OCI-LY1 (cell line): ENCODE results near the gene PDE1A.

Source experiments
- H2AFZ ChIP-seq: fragments of 200-600 bp; sonication (generic), shearing (Covaris generic); 2 replicates; pipeline ENCODE4 v1.6.0; 2014; ENCODE audit warnings: antibody characterized with exemption, mild to moderate bottlenecking, low read length
- H3F3A ChIP-seq: fragments of 200-600 bp; sonication (generic), shearing (Covaris generic); 2 replicates; pipeline ENCODE4 v1.6.0; 2014; ENCODE audit warnings: mild to moderate bottlenecking, antibody characterized with exemption, low read length, moderate library complexity; ENCODE audit not compliant: insufficient read depth
- H3K27ac ChIP-seq: fragments of 200-600 bp; sonication (generic); 2 replicates; pipeline ENCODE4 v1.5.1; 2014; ENCODE audit warnings: low read length, mixed run types, mild to moderate bottlenecking, low read depth; ENCODE audit not compliant: poor library complexity, severe bottlenecking
- H3K27me3 ChIP-seq: fragments of 200-600 bp; sonication (generic); 2 replicates; pipeline ENCODE4 v1.6.0; 2014; ENCODE audit warnings: antibody characterized with exemption, mild to moderate bottlenecking, low read length, moderate library complexity; ENCODE audit not compliant: insufficient read depth
- H3K36me3 ChIP-seq: fragments of 200-600 bp; sonication (generic); 2 replicates; pipeline ENCODE4 v1.6.1; 2014; ENCODE audit warnings: mild to moderate bottlenecking, antibody characterized with exemption, low read length, moderate library complexity, mixed read lengths; ENCODE audit not compliant: insufficient read depth
- H3K4me1 ChIP-seq: fragments of 200-600 bp; sonication (generic); 2 replicates; pipeline ENCODE4 v1.5.1; 2014; ENCODE audit warnings: mild to moderate bottlenecking, low read length, moderate library complexity; ENCODE audit not compliant: insufficient read depth, severe bottlenecking
- H3K4me2 ChIP-seq: fragments of 200-600 bp; sonication (generic), shearing (Covaris generic); 2 replicates; pipeline ENCODE4 v1.6.1; 2014; ENCODE audit warnings: low read length
- H3K4me3 ChIP-seq: fragments of 200-600 bp; sonication (generic); 2 replicates; pipeline ENCODE4 v1.5.1; 2014; ENCODE audit warnings: low read length, low read depth, mild to moderate bottlenecking, mixed read lengths; ENCODE audit not compliant: poor library complexity, severe bottlenecking
- H3K79me2 ChIP-seq: fragments of 200-600 bp; shearing (Covaris generic); 2 replicates; pipeline ENCODE4 v1.6.1; 2016; ENCODE audit warnings: mixed run types, low read length, mixed read lengths; ENCODE audit not compliant: insufficient read depth
- H3K9ac ChIP-seq: fragments of 200-600 bp; sonication (generic), shearing (Covaris generic); 2 replicates; pipeline ENCODE4 v1.6.1; 2014; ENCODE audit warnings: mild to moderate bottlenecking, low read length, mixed read lengths
- H3K9me2 ChIP-seq: fragments of 200-600 bp; sonication (generic), shearing (Covaris generic); 2 replicates; pipeline ENCODE4 v1.6.1; 2014; ENCODE audit warnings: low read depth, mild to moderate bottlenecking, low read length, mixed read lengths
- H3K9me3 ChIP-seq: fragments of 200-600 bp; shearing (Covaris generic); 2 replicates; pipeline ENCODE4 v1.6.1; 2014; ENCODE audit warnings: low read length, mixed read lengths
- H4K20me1 ChIP-seq: fragments of 200-600 bp; sonication (generic), shearing (Covaris generic); 2 replicates; pipeline ENCODE4 v1.6.0; 2016; ENCODE audit warnings: mild to moderate bottlenecking, low read length; ENCODE audit not compliant: insufficient read depth
- CTCF ChIP-seq: fragments of 200-600 bp; sonication (generic), shearing (Covaris generic); IDR thresholded peaks from 2 replicates; pipeline ENCODE4 v1.5.1; 2017; ENCODE audit warnings: mild to moderate bottlenecking, antibody characterized with exemption, low read length, moderate library complexity, mixed read lengths
- EZH2 ChIP-seq: fragments of 200-600 bp; sonication (generic), shearing (Covaris generic); IDR thresholded peaks from 2 replicates; pipeline ENCODE4 v1.8.0; 2017; ENCODE audit warnings: borderline replicate concordance, mixed run types, mild to moderate bottlenecking, antibody characterized with exemption, low read length, moderate library complexity, mixed read lengths

The PDE1A gene

DNA sequence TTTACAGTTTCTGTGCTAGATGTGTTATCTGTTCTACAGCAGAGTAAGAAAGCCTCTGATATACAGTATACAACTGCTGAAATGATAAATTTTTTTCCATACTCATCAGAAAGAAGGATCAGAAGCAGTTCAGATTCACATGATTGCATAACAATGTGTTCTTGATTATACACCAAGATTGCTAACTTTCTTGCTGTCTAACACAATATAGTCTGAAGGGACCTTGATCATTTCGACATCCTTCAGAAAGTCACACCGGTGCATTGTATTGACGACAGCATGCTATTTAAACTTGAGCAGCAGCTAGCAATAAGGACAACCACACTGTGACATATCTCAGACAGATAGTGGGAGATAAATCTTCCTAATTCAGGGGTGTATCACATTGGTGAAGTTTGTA is 127.2 kb downstream of the PDE1A start:
- Histone ChIP-seq H3F3A (no peaks in the 10 kb centered on the region), H3K36me3 (no peaks in the 10 kb centered on the region), H3K27me3 (no peaks in the 10 kb centered on the region), H3K4me1 (no peaks in the 10 kb centered on the region), H3K9ac (no peak overlapping the region), H3K79me2 (no peaks in the 10 kb centered on the region), H3K4me2 (no peak overlapping the region), H3K9me2 (no peaks in the 10 kb centered on the region), H3K27ac (no peak overlapping the region), H3K9me3 (no peaks in the 10 kb centered on the region), H2AFZ (no peak overlapping the region), H4K20me1 (no peaks in the 10 kb centered on the region), H3K4me3 (no peak overlapping the region)
- TF ChIP-seq CTCF: no peak
- TF ChIP-seq EZH2: no peak

DNA sequence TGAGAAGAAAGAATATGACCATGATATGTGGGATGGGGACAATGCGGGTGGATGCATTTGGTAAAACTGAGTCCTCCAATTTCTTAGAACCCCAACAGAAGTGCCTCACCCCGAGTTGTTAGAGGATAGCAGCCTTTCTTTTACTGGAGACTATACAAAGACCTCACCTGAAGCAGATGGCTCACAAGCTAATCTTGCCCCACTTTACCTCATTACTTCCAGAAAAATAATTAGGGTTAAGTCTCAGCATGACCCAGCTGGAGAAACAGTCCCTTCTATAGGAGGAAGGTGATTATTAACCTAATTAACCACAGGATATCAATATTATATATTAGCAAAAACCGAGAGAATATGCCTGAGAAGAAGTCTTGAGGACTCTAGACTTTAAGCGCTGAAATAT is 128.4 kb downstream of the PDE1A start:
- no peaks in the 10 kb centered on the region for H4K20me1 ChIP-seq
- H3K4me3 ChIP-seq: no peak overlapping the region
- no peak for TF ChIP-seq CTCF
- TF ChIP-seq EZH2: no peak
- H3K79me2 ChIP-seq: no peaks in the 10 kb centered on the region
- H3K4me2 ChIP-seq: no peak overlapping the region
- no peak overlapping the region for H2AFZ ChIP-seq
- no peak overlapping the region for H3K9ac ChIP-seq
- H3K9me3 ChIP-seq: no peaks in the 10 kb centered on the region
- H3K36me3 ChIP-seq: no peaks in the 10 kb centered on the region
- H3K9me2 ChIP-seq: no peaks in the 10 kb centered on the region
- no peaks in the 10 kb centered on the region for H3F3A ChIP-seq
- H3K4me1 ChIP-seq: no peaks in the 10 kb centered on the region
- H3K27ac ChIP-seq: no peak overlapping the region
- no peaks in the 10 kb centered on the region for H3K27me3 ChIP-seq

GRCh38 chr2:182291296-182291695 is 135.5 kb downstream of the PDE1A start:
- TF ChIP-seq CTCF (no peak), EZH2 (no peak)
- Histone ChIP-seq H4K20me1 (no peaks in the 10 kb centered on the region), H3K4me3 (no peak overlapping the region)

More at GRCh38 chr2:182291296-182291695, 135.5 kb downstream of the PDE1A start:
- no peak overlapping the region for H3K4me2 ChIP-seq
- no peaks in the 10 kb centered on the region for H3F3A ChIP-seq
- no peak overlapping the region for H3K9ac ChIP-seq
- H2AFZ ChIP-seq: no peak overlapping the region
- no peaks in the 10 kb centered on the region for H3K27me3 ChIP-seq
- no peak overlapping the region for H3K27ac ChIP-seq
- H3K36me3 ChIP-seq: no peaks in the 10 kb centered on the region
- H3K9me3 ChIP-seq: no peaks in the 10 kb centered on the region
- no peaks in the 10 kb centered on the region for H3K9me2 ChIP-seq
- H3K79me2 ChIP-seq: no peaks in the 10 kb centered on the region
- no peaks in the 10 kb centered on the region for H3K4me1 ChIP-seq
